Neural cell (in vitro differentiated cells): Measurements from ENCODE around the gene VPS33A. TPM values are rescaled to one million over a fixed set of nuclear protein-coding genes. Genes with fewer than 3 reads are reported as not detected.

Experiments
- H2AFZ ChIP-seq: fragments of 200-600, 300-800 bp; sonication (generic), shearing (Covaris generic); 2 replicates; pipeline ENCODE4 v1.6.0; 2014; ENCODE audit warnings: low read depth, mild to moderate bottlenecking, antibody characterized with exemption, low read length, moderate library complexity
- H3F3A ChIP-seq: fragments of 200-600 bp; shearing (Covaris generic); 2 replicates; pipeline ENCODE4 v1.6.1; 2016; ENCODE audit warnings: mild to moderate bottlenecking, moderate library complexity, mixed read lengths, antibody characterized with exemption, low read length; ENCODE audit not compliant: insufficient read depth, poor library complexity, severe bottlenecking
- H3K27ac ChIP-seq: fragments of 200-600, 300-800 bp; sonication (generic), shearing (Covaris generic); 2 replicates; pipeline ENCODE4 v1.5.1; 2014; ENCODE audit warnings: mild to moderate bottlenecking, low read length, moderate library complexity
- H3K27me3 ChIP-seq: fragments of 300-800, 200-600 bp; sonication (generic), shearing (Covaris generic); 2 replicates; pipeline ENCODE4 v1.6.0; 2014; ENCODE audit warnings: mild to moderate bottlenecking, low read depth, low read length, moderate library complexity; ENCODE audit not compliant: insufficient read depth
- H3K36me3 ChIP-seq: fragments of 300-800, 200-600 bp; sonication (generic), shearing (Covaris generic); 2 replicates; pipeline ENCODE4 v1.5.1; 2014; ENCODE audit warnings: mild to moderate bottlenecking, antibody characterized with exemption, low read length, moderate library complexity; ENCODE audit not compliant: insufficient read depth
- H3K4me2 ChIP-seq: fragments of 300-800, 200-600 bp; sonication (generic), shearing (Covaris generic); 2 replicates; pipeline ENCODE4 v1.6.0; 2014; ENCODE audit warnings: mild to moderate bottlenecking, low read length
- H3K4me3 ChIP-seq: fragments of 300-800, 200-600 bp; sonication (generic), shearing (Covaris generic); 2 replicates; pipeline ENCODE4 v1.5.1; 2014; ENCODE audit warnings: mild to moderate bottlenecking, low read length, moderate library complexity
- H3K79me2 ChIP-seq: fragments of 200-600 bp; shearing (Covaris generic); replicated peaks from 2 replicates; pipeline ENCODE4 v1.6.0; 2014; ENCODE audit warnings: mild to moderate bottlenecking, low read length, moderate library complexity; ENCODE audit not compliant: insufficient read depth
- H3K9ac ChIP-seq: fragments of 300-800, 200-600 bp; sonication (generic), shearing (Covaris generic); 2 replicates; pipeline ENCODE4 v1.6.1; 2016; ENCODE audit warnings: mild to moderate bottlenecking, low read length, mixed read lengths
- H3K9me2 ChIP-seq: fragments of 200-600 bp; shearing (Covaris generic); 2 replicates; pipeline ENCODE4 v1.6.1; 2016; ENCODE audit warnings: mild to moderate bottlenecking, low read length, mixed read lengths; ENCODE audit not compliant: insufficient read depth
- H3K9me3 ChIP-seq: fragments of 200-600, 300-800 bp; sonication (generic), shearing (Covaris generic); 2 replicates; pipeline ENCODE4 v1.6.1; 2016; ENCODE audit warnings: mild to moderate bottlenecking, mixed run types, low read length, moderate library complexity, mixed read lengths
- H4K20me1 ChIP-seq: fragments of 200-600 bp; shearing (Covaris generic); 2 replicates; pipeline ENCODE4 v1.6.1; 2016; ENCODE audit warnings: mild to moderate bottlenecking, mixed run types; ENCODE audit not compliant: insufficient read depth
- EP300 ChIP-seq: fragments of 450-650 bp; conservative IDR thresholded peaks from 2 replicates; pipeline ENCODE4 v1.6.1; 2014; ENCODE audit warnings: antibody characterized with exemption, mild to moderate bottlenecking, moderate library complexity; ENCODE audit not compliant: poor library complexity, severe bottlenecking
- EZH2 ChIP-seq: fragments of 200-600, 300-800 bp; shearing (Covaris generic), sonication (generic); IDR thresholded peaks from 2 replicates; pipeline ENCODE4 v1.6.1; 2014; ENCODE audit warnings: antibody characterized with exemption, low read length, borderline replicate concordance, mild to moderate bottlenecking; ENCODE audit not compliant: insufficient read depth, poor library complexity, severe bottlenecking
- MXI1 ChIP-seq: fragments of 450-650 bp; conservative IDR thresholded peaks from 2 replicates; pipeline ENCODE4 v1.6.1; 2014; ENCODE audit warnings: antibody characterized with exemption, mild to moderate bottlenecking; ENCODE audit not compliant: poor library complexity, severe bottlenecking
- POLR2AphosphoS5 ChIP-seq: IDR thresholded peaks from 2 replicates; pipeline ENCODE4 v1.6.1; 2012
- RAD21 ChIP-seq: fragments of 450-650 bp; conservative IDR thresholded peaks from 2 replicates; pipeline ENCODE4 v1.6.1; 2014; ENCODE audit warnings: antibody characterized with exemption, mild to moderate bottlenecking, moderate library complexity
- SMC3 ChIP-seq: fragments of 450-650 bp; conservative IDR thresholded peaks from 2 replicates; pipeline ENCODE4 v1.6.1; 2014; ENCODE audit warnings: antibody characterized with exemption, mild to moderate bottlenecking, moderate library complexity; ENCODE audit not compliant: poor library complexity
- TAF1 ChIP-seq: IDR thresholded peaks from 2 replicates; pipeline ENCODE4 v1.6.1; 2012; ENCODE audit warnings: low read depth
- polyA plus RNA-seq: library from polyadenylated mRNA; depleted of rRNA; stranded (reverse); fragments of >200 nt; gene quantifications from 2 replicates; pipeline ENCODE4 v1.2.3, GENCODE V29; 2014
- TF ChIP-seq, protein P1 (sequence below): fragments of 450-650 bp; IDR thresholded peaks from 2 replicates; pipeline ENCODE4 v1.5.1; 2014; ENCODE audit warnings: antibody characterized with exemption, mild to moderate bottlenecking, moderate library complexity; ENCODE audit not compliant: poor library complexity, severe bottlenecking
- TF ChIP-seq, protein P2 (sequence below): IDR thresholded peaks from 2 replicates; pipeline ENCODE4 v1.6.1; 2012; ENCODE audit warnings: borderline replicate concordance

The VPS33A gene
- polyA plus RNA-seq, 1 donor from 2014 or later, result 40.9 TPM

- no peak for TF ChIP-seq EP300
- no peak for TF ChIP-seq POLR2AphosphoS5
- TF ChIP-seq RAD21, result no peak
- TF ChIP-seq EZH2, result no peak
- no peak for TF ChIP-seq SMC3
- no peak for TF ChIP-seq TAF1
- TF ChIP-seq MXI1, result no peak
- TF ChIP-seq, protein P1, sequence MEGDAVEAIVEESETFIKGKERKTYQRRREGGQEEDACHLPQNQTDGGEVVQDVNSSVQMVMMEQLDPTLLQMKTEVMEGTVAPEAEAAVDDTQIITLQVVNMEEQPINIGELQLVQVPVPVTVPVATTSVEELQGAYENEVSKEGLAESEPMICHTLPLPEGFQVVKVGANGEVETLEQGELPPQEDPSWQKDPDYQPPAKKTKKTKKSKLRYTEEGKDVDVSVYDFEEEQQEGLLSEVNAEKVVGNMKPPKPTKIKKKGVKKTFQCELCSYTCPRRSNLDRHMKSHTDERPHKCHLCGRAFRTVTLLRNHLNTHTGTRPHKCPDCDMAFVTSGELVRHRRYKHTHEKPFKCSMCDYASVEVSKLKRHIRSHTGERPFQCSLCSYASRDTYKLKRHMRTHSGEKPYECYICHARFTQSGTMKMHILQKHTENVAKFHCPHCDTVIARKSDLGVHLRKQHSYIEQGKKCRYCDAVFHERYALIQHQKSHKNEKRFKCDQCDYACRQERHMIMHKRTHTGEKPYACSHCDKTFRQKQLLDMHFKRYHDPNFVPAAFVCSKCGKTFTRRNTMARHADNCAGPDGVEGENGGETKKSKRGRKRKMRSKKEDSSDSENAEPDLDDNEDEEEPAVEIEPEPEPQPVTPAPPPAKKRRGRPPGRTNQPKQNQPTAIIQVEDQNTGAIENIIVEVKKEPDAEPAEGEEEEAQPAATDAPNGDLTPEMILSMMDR, result no peak
- TF ChIP-seq, protein P2, sequence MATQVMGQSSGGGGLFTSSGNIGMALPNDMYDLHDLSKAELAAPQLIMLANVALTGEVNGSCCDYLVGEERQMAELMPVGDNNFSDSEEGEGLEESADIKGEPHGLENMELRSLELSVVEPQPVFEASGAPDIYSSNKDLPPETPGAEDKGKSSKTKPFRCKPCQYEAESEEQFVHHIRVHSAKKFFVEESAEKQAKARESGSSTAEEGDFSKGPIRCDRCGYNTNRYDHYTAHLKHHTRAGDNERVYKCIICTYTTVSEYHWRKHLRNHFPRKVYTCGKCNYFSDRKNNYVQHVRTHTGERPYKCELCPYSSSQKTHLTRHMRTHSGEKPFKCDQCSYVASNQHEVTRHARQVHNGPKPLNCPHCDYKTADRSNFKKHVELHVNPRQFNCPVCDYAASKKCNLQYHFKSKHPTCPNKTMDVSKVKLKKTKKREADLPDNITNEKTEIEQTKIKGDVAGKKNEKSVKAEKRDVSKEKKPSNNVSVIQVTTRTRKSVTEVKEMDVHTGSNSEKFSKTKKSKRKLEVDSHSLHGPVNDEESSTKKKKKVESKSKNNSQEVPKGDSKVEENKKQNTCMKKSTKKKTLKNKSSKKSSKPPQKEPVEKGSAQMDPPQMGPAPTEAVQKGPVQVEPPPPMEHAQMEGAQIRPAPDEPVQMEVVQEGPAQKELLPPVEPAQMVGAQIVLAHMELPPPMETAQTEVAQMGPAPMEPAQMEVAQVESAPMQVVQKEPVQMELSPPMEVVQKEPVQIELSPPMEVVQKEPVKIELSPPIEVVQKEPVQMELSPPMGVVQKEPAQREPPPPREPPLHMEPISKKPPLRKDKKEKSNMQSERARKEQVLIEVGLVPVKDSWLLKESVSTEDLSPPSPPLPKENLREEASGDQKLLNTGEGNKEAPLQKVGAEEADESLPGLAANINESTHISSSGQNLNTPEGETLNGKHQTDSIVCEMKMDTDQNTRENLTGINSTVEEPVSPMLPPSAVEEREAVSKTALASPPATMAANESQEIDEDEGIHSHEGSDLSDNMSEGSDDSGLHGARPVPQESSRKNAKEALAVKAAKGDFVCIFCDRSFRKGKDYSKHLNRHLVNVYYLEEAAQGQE, result no peak
Measured at GRCh38 chr12:122215771-122216170, 50.5 kb downstream of the VPS33A start.

DNA sequence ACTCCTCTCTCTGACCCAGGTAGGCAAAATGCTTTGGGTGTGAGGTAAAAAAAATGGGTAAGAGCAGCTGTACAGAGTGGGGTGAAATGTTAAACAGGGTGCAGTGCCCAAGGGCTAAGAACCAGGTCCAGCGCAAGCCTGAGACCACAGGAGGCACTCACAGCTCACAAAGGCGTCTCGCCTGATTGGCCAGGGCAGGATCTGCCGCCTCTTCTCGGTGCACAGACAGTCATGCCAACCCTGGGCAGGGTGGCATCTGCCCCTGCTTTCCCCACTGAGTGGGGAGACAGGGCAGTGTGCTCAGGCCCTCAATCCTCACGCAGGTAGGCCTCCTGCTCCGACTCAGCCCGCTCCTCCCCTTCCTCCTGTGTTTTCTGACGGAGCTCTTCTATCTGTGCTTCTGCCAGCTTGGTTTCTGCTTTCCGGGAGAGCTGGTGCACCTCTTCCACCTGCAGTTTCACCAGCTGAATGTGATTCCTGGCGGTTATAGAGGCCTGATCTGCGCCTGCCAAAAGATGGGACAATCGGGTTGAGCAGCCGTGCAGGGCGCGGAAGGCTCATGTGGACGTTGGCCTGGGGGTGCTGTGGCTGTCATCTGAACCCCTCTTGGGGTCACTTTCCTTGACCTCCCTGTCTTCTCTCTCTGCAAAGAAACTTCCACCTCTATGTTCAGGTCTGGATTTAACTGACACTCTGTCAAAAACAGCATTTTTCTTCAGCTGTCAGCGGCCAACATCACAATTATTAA is 58.0 kb downstream of the VPS33A start:
- H3K27ac ChIP-seq, result no peak overlapping the region
- H3K79me2 ChIP-seq, result no peaks in the 10 kb centered on the region
- TF ChIP-seq RAD21, result no peak
- TF ChIP-seq, protein P1, result no peak
- TF ChIP-seq EZH2, result no peak
- no peak for TF ChIP-seq SMC3
- no peak for TF ChIP-seq POLR2AphosphoS5
- no peak for TF ChIP-seq TAF1
- TF ChIP-seq, protein P2, result no peak
- no peak for TF ChIP-seq EP300
- TF ChIP-seq MXI1, result no peak
- H3K9me3 ChIP-seq, result no peaks in the 10 kb centered on the region
- H3K9ac ChIP-seq, result no peak overlapping the region
- peaks cover 20% of the 10 kb centered on the region for H3K27me3 ChIP-seq
- H3F3A ChIP-seq, result no peaks in the 10 kb centered on the region
- no peaks in the 10 kb centered on the region for H4K20me1 ChIP-seq
- H2AFZ ChIP-seq, result no peak overlapping the region
- no peaks in the 10 kb centered on the region for H3K9me2 ChIP-seq
- no peaks in the 10 kb centered on the region for H3K36me3 ChIP-seq
- H3K4me2 ChIP-seq, result no peak overlapping the region
- H3K4me3 ChIP-seq, result no peak overlapping the region

More at GRCh38 chr12:122215771-122216170, 50.5 kb downstream of the VPS33A start:
- H2AFZ ChIP-seq, result no peak overlapping the region
- H3K27me3 ChIP-seq, result no peaks in the 10 kb centered on the region
- H3K4me3 ChIP-seq, result no peak overlapping the region
- H3K4me2 ChIP-seq, result no peak overlapping the region
- H3K9me2 ChIP-seq, result no peaks in the 10 kb centered on the region
- no peaks in the 10 kb centered on the region for H3K36me3 ChIP-seq
- H3K9me3 ChIP-seq, result no peaks in the 10 kb centered on the region
- no peaks in the 10 kb centered on the region for H3F3A ChIP-seq
- peaks cover 3% of the 10 kb centered on the region for H3K79me2 ChIP-seq
- H4K20me1 ChIP-seq, result no peaks in the 10 kb centered on the region
- H3K9ac ChIP-seq, result no peak overlapping the region
- no peak overlapping the region for H3K27ac ChIP-seq
